Neural crest cell (in vitro differentiated cells): ENCODE results near the gene SLC22A1. TPM values are rescaled to one million over a fixed set of nuclear protein-coding genes. Genes with fewer than 3 reads are reported as not detected.
A peak's percentile ranks its signal among the peaks of the same experiment; 100 is the strongest.

Experiments
- DNase-seq: peaks from one replicate; pipeline ENCODE4 v3.0.0; 2021; ENCODE audit warnings: low read depth, mixed read lengths, low spot score
- H3K27ac Mint-ChIP-seq: one replicate; pipeline ENCODE4 v1.8.0; 2021; ENCODE audit warnings: mild to moderate bottlenecking, mixed read lengths; ENCODE audit not compliant: unreplicated experiment
- H3K27me3 Mint-ChIP-seq: 2 replicates; pipeline ENCODE4 v1.8.0; 2021; ENCODE audit warnings: low read depth, mild to moderate bottlenecking, mixed read lengths
- H3K36me3 Mint-ChIP-seq: 2 replicates; pipeline ENCODE4 v1.8.0; 2021; ENCODE audit warnings: low read depth, mild to moderate bottlenecking, mixed read lengths
- H3K4me1 Mint-ChIP-seq: 2 replicates; pipeline ENCODE4 v1.8.0; 2021; ENCODE audit warnings: mixed read lengths
- H3K4me3 Mint-ChIP-seq: one replicate; pipeline ENCODE4 v1.8.0; 2021; ENCODE audit warnings: mild to moderate bottlenecking, mixed read lengths
- H3K9me3 Mint-ChIP-seq: 2 replicates; pipeline ENCODE4 v1.8.0; 2021; ENCODE audit warnings: mixed read lengths
- CTCF ChIP-seq: fragments of 200-600 bp; sonication (generic); conservative IDR thresholded peaks from 2 replicates; pipeline ENCODE4 v1.5.0; 2021; ENCODE audit warnings: antibody characterized with exemption, mild to moderate bottlenecking
- total RNA-seq: library from RNA; stranded (reverse); gene quantifications from 2 replicates; pipeline ENCODE4 v1.2.1, GENCODE V29; 2021

Gene SLC22A1
- total RNA-seq, 1 donor from 2014 or later: 2.1 TPM

GRCh38 chr6:160128879-160129516 is 7.4 kb downstream of the SLC22A1 start:
- no peak for TF ChIP-seq CTCF
- Mint-ChIP-seq H3K27me3 (no peaks in the 10 kb centered on the region), H3K9me3 (peaks cover 2% of the 10 kb centered on the region), H3K36me3 (peaks cover 4% of the 10 kb centered on the region), H3K4me3 (no peak overlapping the region), H3K27ac (no peak overlapping the region), H3K4me1 (no peaks in the 10 kb centered on the region)
- DNase-seq: no peak

- peaks cover under 1% of the 10 kb centered on the region for H3K9me3 Mint-ChIP-seq
- no peak for DNase-seq
- no peaks in the 10 kb centered on the region for H3K4me1 Mint-ChIP-seq
Observed at GRCh38 chr6:160129881-160130615, 8.4 kb downstream of the SLC22A1 start.

GRCh38 chr6:160130729-160131484 is 9.3 kb downstream of the SLC22A1 start:
- no peaks in the 10 kb centered on the region for H3K4me1 Mint-ChIP-seq
- no peak for TF ChIP-seq CTCF
- H3K4me3 Mint-ChIP-seq: no peak overlapping the region
- peak overlapping the region; percentile 31 for H3K27ac Mint-ChIP-seq
- DNase-seq: no peak
- no peaks in the 10 kb centered on the region for H3K27me3 Mint-ChIP-seq
- no peaks in the 10 kb centered on the region for H3K9me3 Mint-ChIP-seq
- no peaks in the 10 kb centered on the region for H3K36me3 Mint-ChIP-seq

More at GRCh38 chr6:160129881-160130615, 8.4 kb downstream of the SLC22A1 start:
- Mint-ChIP-seq H3K4me3 (no peak overlapping the region), H3K27ac (peak overlapping the region; percentile 16), H3K36me3 (no peaks in the 10 kb centered on the region), H3K27me3 (no peaks in the 10 kb centered on the region)
- no peak for TF ChIP-seq CTCF

GRCh38 chr6:160131636-160132296 is 10.2 kb downstream of the SLC22A1 start:
- H3K4me1 Mint-ChIP-seq: no peaks in the 10 kb centered on the region
- H3K4me3 Mint-ChIP-seq: no peak overlapping the region
- no peaks in the 10 kb centered on the region for H3K9me3 Mint-ChIP-seq
- H3K36me3 Mint-ChIP-seq: no peaks in the 10 kb centered on the region
- H3K27ac Mint-ChIP-seq: no peak overlapping the region
- TF ChIP-seq CTCF: no peak
- no peaks in the 10 kb centered on the region for H3K27me3 Mint-ChIP-seq
- no peak for DNase-seq

DNA sequence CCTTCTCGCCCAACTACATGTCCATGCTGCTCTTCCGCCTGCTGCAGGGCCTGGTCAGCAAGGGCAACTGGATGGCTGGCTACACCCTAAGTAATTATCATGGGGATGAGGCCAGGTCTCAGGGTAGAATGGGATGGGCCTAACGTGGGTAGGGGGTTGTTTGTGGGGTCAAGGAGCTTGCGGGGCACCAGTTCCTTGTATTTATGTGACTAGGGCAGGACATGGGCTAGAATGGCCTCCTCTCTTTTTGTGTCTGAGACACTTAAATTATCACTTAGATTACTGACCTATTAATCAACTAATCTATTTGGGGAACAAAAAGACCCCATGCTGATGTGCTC is 10.7 kb downstream of the SLC22A1 start:
- H3K36me3 Mint-ChIP-seq: no peaks in the 10 kb centered on the region
- no peak overlapping the region for H3K4me3 Mint-ChIP-seq
- H3K27me3 Mint-ChIP-seq: no peaks in the 10 kb centered on the region
- no peak for DNase-seq
- no peaks in the 10 kb centered on the region for H3K9me3 Mint-ChIP-seq
- TF ChIP-seq CTCF: no peak
- H3K4me1 Mint-ChIP-seq: no peaks in the 10 kb centered on the region
- peak overlapping the region; percentile 16 for H3K27ac Mint-ChIP-seq
